Pancreas (tissue), 10 donors: ENCODE measurements around the gene FCAMR. TPM values are rescaled to one million over a fixed set of nuclear protein-coding genes. Genes with fewer than 3 reads are reported as not detected.

ENCODE experiments used
- ATAC-seq, 4 donors: fragments of 200-7000 bp; cut with Tn5 transposase; one replicate each; pipeline versions ENCODE4 v1.8.0 to v1.9.1; 2020; ENCODE audit warnings: mild to moderate bottlenecking in 4 of 4, moderate library complexity in 4 of 4
- DNase-seq, 6 donors: peaks; one replicate each; pipeline ENCODE4 v3.0.0-alpha.2; 2020
- FAIRE-seq: peaks from 2 replicates; lab custom pipeline; 2012; peaks lifted over from hg19 to GRCh38; lab: Jason Lieb, UNC
- H3K27ac ChIP-seq, 4 donors: fragments of 200-600 bp; sonication (generic); 1 replicate in 3 of 4; 2 replicates in 1 of 4; pipeline versions ENCODE4 v1.5.0 to v1.8.0; 2020
- H3K27me3 ChIP-seq, 4 donors: fragments of 200-600 bp; one replicate each; pipeline ENCODE4 v1.8.0; 2021
- H3K36me3 ChIP-seq, 3 donors: fragments of 200-600 bp; sonication (generic) in 1 of 3; one replicate each; pipeline versions ENCODE4 v1.5.0 to v1.8.0; 2020 to 2021
- H3K4me1 ChIP-seq, 3 donors: fragments of 200-600 bp; one replicate each; pipeline ENCODE4 v1.8.0; 2021
- H3K4me3 ChIP-seq, 4 donors: fragments of 200-600 bp; sonication (generic) in 2 of 4; one replicate each; pipeline versions ENCODE4 v1.5.0 to v1.8.0; 2020 to 2021
- H3K9me3 ChIP-seq, 4 donors: fragments of 200-600 bp; one replicate each; pipeline ENCODE4 v1.8.0; 2021
- CTCF ChIP-seq, 4 donors: fragments of 200-600 bp; sonication (generic) in 3 of 4; IDR thresholded peaks; one replicate each; pipeline versions ENCODE4 v1.5.0 to v1.8.0; 2021; ENCODE audit warnings: antibody characterized with exemption in 4 of 4
- WGBS, 2 donors: extraction: QIAGEN DNeasy Blood & Tissue Kit; methylation state at CpG; one replicate each; pipeline ENCODE4 v1.1.7; 2013; 5-methylcytosine and 5-hydroxymethylcytosine counted together
- intact Hi-C, 3 donors: fragments of 100-400 bp; cut with DNase I; formaldehyde crosslinking; loops; one replicate each; pipeline versions ENCODE4 v1.11.1 to v1.14.2; 2022
- polyA plus RNA-seq, 2 donors: library from polyadenylated mRNA; stranded (reverse); fragments of 200-250 nt; gene quantifications; one replicate each; pipeline ENCODE4 v1.2.3, GENCODE V29; 2013
- total RNA-seq, 6 donors: library from RNA; stranded (reverse); fragmentation: NEBNext Ultra II Directional in 4 of 6; extraction: Animal tissue kit (Norgen Biotek cat#: 25700) in 4 of 6; gene quantifications; one replicate each; pipeline versions ENCODE4 v1.2.1 to v1.2.4, GENCODE V29; 2021 to 2023
- donor health status: healthy with polysubstance abuse.
- donor health status: DM: no; HTN: no; CAD: no; lungs with moderate emphysema.
- donor health status: DM: no; HTN: no; CAD: no.
- donor health status: control.
- donor health status: control.
- donor health status: Bipolar disorder and iron deficiency.
- donor health status: DM: yes; HTN: yes; CAD: no.
- donor health status: DM: no; HTN: no; CAD: no.
- donor health status: DM: no; HTN: no; CAD: no.
- donor health status: DM: yes; HTN: yes; CAD: no.

The FCAMR gene
- total and polyA plus RNA-seq, 8 donors: not detected

DNA sequence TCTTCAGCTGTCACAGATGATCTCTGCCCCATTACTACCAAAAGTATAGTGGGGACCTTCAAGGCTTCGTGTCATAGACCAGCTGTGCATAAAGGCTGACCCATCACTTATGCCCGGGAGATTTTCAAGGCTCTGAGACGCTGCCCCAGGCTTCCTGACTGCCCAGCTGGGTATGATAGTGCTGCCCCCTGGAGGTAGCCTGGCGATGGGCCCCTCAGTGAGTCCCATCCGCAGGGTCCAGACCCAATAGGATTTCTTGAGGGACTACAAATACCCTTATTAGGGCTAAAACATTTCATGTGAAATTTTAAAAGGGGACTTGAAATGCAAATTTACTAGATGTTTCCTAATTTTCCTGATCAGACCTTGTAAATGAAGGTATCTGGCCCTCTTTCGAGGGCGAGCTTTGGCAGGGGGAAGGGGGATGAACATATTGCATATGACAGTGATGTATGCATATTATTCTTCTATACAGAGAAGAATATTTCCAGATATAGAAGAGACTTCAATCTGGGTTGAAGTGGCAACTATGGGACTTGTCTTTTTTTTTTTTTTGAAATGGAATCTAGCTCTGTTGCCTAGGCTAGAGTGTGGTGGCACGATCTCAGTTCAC is 36.8 kb downstream of the FCAMR start:
- TF ChIP-seq CTCF (IDR thresholded peaks at IDR 0.05): peak; percentile 33 to 43 (median 40)

GRCh38 chr1:206932177-206932576 is 38.1 kb downstream of the FCAMR start:
- H3K9me3 ChIP-seq: no peaks in the 10 kb centered on the region
- DNase-seq: no peak
- H3K27ac ChIP-seq: no peak overlapping the region
- TF ChIP-seq CTCF (IDR thresholded peaks at IDR 0.05): no peak
- no peak for ATAC-seq
- H3K27me3 ChIP-seq: no peaks in the 10 kb centered on the region
- H3K4me1 ChIP-seq: no peaks in the 10 kb centered on the region
- intact Hi-C loops: no loop called here
- WGBS, 2 donors: 70 to 75% methylated on average over 8 of the region's 8 CpGs
- FAIRE-seq: no peak
- H3K36me3 ChIP-seq: no peaks in the 10 kb centered on the region
- H3K4me3 ChIP-seq: no peak overlapping the region

More for the DNA sequence above, 36.8 kb downstream of the FCAMR start:
- ATAC-seq: peak in 3 of 4 donors; percentile 40 to 58 (median 46)
- H3K27ac ChIP-seq: no peak overlapping the region
- H3K4me1 ChIP-seq: no peaks in the 10 kb centered on the region
- no peak overlapping the region for H3K4me3 ChIP-seq
- WGBS, 2 donors: 65% methylated on average over 8 of the region's 8 CpGs
- no peaks in the 10 kb centered on the region for H3K9me3 ChIP-seq
- DNase-seq: peak in 2 of 6 donors; percentile 31 to 46
- no peaks in the 10 kb centered on the region for H3K27me3 ChIP-seq
- no peak for FAIRE-seq
- no peaks in the 10 kb centered on the region for H3K36me3 ChIP-seq
- intact Hi-C loops: no loop called here

GRCh38 chr1:206931709-206932108 is 38.6 kb downstream of the FCAMR start:
- Histone ChIP-seq H3K27me3 (no peaks in the 10 kb centered on the region), H3K27ac (no peak overlapping the region), H3K36me3 (no peaks in the 10 kb centered on the region), H3K4me3 (no peak overlapping the region), H3K9me3 (no peaks in the 10 kb centered on the region), H3K4me1 (no peaks in the 10 kb centered on the region)
- 73 to 81% methylated on average over 6 of the region's 6 CpGs for WGBS, 2 donors
- intact Hi-C loops: no loop called here
- ATAC-seq (no peak), DNase-seq (no peak), FAIRE-seq (no peak)
- TF ChIP-seq CTCF (IDR thresholded peaks at IDR 0.05): no peak

DNA sequence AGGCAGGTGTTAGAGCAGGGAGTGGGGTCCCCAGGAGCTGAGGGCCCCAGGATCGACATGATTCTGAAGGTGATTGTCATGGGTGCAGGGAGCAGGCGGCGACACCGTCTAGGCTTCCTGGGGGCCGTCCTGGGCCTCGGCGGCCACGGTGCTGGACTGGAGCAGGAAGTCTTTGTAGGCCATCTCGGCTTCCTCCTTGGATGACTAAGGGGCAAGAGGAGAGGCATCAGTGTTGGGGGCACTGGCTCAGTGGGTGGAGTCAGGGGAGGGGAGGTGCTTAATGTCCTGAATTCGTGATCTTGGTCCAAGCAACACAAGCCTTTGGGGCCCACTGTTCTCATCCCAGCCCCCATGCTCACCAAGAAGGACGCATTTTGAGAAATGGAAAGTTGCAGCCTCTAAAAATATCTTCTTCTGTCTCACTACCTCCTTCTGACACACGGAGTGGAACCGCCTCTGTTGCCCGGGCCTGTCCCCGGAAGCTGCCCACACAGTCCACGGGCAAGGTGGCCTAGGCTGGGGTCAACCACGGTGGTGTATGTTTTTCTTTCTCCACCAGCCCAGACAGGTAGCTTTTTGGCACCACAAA is 40.0 kb downstream of the FCAMR start:
- no peaks in the 10 kb centered on the region for H3K9me3 ChIP-seq
- FAIRE-seq (no peak), ATAC-seq (peak in 2 of 4 donors; percentile 8 to 38), DNase-seq (no peak)
- no peaks in the 10 kb centered on the region for H3K27me3 ChIP-seq
- no peak for TF ChIP-seq CTCF (IDR thresholded peaks at IDR 0.05)
- 84 to 89% methylated on average over 17 of the region's 17 CpGs for WGBS, 2 donors
- H3K4me3 ChIP-seq: no peak overlapping the region
- intact Hi-C loops: no loop called here
- no peak overlapping the region for H3K27ac ChIP-seq
- no peaks in the 10 kb centered on the region for H3K4me1 ChIP-seq
- H3K36me3 ChIP-seq: no peaks in the 10 kb centered on the region

DNA sequence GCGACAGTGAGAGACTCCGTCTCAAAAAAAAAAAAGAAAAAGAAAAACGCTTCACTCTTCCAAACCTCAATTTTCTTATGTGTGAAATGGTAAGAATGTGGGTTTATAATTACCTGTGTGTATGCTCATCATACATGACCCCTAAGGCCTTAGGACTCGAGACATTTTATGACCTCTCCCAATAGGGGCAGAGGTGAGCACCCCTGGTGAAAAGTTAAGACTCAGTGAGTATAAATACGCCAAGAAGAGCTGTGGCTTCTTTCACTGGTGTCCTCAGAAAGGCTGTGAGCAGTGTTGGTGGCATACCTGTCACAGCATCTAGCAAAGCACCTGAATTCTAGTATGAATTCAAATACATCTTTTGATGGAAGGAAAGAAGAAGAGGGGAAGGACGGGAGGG is 40.7 kb downstream of the FCAMR start:
- intact Hi-C loops: no loop called here
- Histone ChIP-seq H3K4me1 (no peaks in the 10 kb centered on the region), H3K27me3 (no peaks in the 10 kb centered on the region), H3K27ac (no peak overlapping the region), H3K36me3 (no peaks in the 10 kb centered on the region), H3K4me3 (no peak overlapping the region), H3K9me3 (no peaks in the 10 kb centered on the region)
- DNase-seq (no peak), FAIRE-seq (no peak), ATAC-seq (no peak)
- 82 to 86% methylated on average over 6 of the region's 6 CpGs for WGBS, 2 donors
- no peak for TF ChIP-seq CTCF (IDR thresholded peaks at IDR 0.05)
